Uterus (tissue), 2 donors: ENCODE data around the gene CSF1.

Experiments
- CTCF ChIP-seq, 4 experiments: fragments of 200-600 bp in 2 of 4; fragments of 450-650 bp in 2 of 4; sonication (generic) in 2 of 4; IDR thresholded peaks; one replicate each; pipeline ENCODE4 v1.5.1; 2016 to 2019; ENCODE audit warnings: antibody characterized with exemption in 4 of 4, mild to moderate bottlenecking in 2 of 4, moderate library complexity in 1 of 4
- POLR2A ChIP-seq, 2 donors: fragments of 450-650 bp; IDR thresholded peaks; one replicate each; pipeline ENCODE4 v1.6.1; 2016; ENCODE audit warnings: antibody characterized with exemption in 2 of 2, mild to moderate bottlenecking in 1 of 2, moderate library complexity in 1 of 2

DNA sequence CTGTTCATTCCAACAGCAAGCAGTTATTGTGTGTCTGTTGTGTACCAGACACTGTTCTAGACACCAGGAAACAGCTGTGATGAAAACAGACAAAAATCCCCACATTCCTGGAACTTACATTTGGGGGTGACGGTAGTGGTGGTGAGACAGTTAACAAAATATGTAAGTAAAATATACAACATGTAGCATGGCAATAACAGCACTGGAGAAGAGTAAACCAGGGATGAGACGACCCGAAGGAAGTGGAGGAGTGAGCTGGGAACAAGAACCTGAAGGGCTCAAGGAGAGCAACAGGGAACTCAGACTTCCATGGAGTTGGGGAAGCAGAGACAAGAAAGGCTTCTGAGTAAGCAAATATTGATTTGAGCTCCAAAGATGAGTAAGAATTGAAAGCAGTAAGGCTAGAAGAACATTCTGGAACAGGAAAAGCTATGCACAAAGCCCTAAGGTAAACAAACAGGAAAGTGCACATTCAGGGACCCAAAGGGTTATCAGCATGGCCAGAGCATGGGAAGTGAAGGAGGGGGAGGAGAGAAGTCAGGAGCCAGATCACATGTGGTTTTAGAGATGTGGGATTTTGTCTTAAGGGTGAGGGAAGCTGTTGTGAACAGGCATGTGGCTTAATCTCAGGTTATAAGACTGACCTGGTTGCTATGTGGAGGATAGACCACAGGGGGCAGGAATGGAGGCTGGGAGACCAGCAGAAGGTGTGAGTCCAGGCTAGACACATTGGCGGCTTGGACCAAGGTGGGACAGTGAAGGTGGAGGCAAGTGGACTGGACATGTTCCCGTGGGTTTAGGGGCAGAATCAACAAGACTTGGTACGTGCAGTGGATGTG is 7.3 kb downstream of the CSF1 start:
- TF ChIP-seq POLR2A (IDR thresholded peaks at IDR 0.05) = no peak
- TF ChIP-seq CTCF (IDR thresholded peaks at IDR 0.05) = no peak
